SK-N-MC (cell line): Measurements from ENCODE around the gene LTA.

ENCODE experiments used
- EZH2 ChIP-seq: fragments of 200-600 bp; sonication (generic); IDR thresholded peaks from one replicate; pipeline ENCODE4 v1.6.1; 2017; ENCODE audit warnings: antibody characterized with exemption
- FOXP2 ChIP-seq: optimal IDR thresholded peaks from 2 replicates; pipeline ENCODE3; 2011; ENCODE audit warnings: mild to moderate bottlenecking, moderate library complexity; ENCODE audit not compliant: insufficient read depth; ENCODE audit errors: extremely low read length, control extremely low read depth
- POLR2AphosphoS5 ChIP-seq: IDR thresholded peaks from 2 replicates; pipeline ENCODE4 v1.6.1; 2012; ENCODE audit warnings: mild to moderate bottlenecking, low read depth, low read length, borderline replicate concordance

- TF ChIP-seq POLR2AphosphoS5 (no peak), EZH2 (no peak), FOXP2 (no peak)
Measured at GRCh38 chr6:31588871-31589650, 17.0 kb downstream of the LTA start.
